NCI-H446 treated with DMSO at 0.1 percent for 48 hours (cell line): ENCODE data around the gene P2RX2.

ENCODE experiments used
- DNase-seq: peaks from one replicate; lab custom pipeline; 2025; lab: John Stamatoyannopoulos, UW

Gene P2RX2

DNA sequence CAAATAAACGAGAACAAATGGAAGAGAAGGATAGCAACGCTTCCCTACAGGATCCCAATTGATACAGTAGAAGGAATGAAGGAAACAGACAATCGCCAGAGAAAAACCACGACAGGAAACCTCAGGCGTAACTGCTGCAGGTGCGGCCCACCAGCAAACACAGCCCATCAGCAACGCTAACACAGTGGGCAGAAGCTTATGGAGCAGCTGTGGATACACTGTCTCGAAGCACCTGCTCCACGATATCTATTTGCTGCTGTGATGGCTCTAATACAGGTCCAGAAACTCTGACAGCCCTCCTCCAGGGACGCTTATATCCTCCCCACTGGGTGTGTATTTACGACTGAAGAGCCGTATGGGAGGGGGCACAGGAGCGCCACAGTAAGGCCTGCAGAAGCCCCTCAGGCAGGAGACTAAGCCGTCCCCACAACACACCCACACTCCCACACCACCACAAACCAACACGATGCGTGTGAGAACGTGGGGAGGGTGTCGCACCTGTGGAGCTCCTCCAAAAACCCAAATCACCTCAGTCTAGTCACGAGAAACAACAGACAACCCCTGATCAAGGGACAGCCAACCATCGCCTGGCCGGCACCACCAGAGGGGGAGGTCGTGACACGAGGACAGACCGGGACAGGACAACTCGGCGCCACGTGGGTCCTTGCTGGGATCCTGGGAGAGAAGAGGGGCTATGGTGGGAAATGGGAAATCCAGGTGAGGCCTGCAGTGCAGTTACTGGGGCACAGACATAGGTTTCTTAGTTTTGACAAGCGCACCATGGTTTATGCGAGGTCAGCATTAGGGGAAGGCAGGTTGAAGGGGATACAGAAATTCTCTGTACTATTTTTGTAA is 44.6 kb downstream of the P2RX2 start:
- DNase-seq = no peak

DNA sequence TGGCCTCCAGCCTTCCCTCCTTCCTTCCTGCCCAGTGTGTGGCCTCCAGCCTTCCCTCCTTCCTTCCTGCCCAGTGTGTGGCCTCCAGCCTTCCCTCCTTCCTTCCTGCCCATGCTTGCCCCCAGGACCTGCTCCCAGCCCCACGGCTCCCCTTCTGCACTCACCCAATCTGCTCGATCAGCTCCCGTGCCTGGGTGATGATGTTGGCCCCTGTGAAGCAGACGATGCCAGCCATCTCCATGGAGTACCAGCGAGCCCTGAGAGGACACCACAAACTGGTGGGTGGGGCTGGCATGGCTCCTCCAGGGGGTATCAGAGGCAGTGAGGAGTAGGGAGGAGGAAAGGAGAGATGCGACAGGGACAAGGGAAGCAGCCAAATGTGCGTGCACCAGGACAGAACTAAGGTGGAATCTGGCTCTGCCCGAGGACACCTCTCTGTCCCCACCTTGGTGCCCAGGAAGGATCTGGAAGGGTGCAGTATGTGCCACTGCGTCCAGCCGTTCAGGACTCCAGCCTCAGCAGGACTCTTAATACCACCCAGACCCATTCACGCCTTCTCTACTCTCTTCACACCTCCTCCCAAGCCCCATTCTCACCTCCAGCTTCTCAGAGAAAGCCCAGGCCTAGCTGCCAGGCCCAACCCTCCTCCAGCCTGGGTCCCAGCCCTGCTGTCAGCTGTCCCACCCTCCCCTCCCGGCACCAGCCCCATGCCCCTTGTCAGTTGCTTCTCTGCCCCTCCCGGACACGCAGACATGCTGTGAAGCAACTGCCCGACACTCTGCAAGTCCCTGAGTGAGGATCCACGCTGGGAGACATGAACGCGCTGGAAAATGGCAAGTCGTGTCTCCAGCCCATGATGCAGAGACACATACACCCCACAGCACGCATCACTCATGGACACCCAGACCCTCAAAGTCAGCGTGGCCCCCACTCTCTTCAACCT is 45.9 kb downstream of the P2RX2 start:
- no peak for DNase-seq

DNA sequence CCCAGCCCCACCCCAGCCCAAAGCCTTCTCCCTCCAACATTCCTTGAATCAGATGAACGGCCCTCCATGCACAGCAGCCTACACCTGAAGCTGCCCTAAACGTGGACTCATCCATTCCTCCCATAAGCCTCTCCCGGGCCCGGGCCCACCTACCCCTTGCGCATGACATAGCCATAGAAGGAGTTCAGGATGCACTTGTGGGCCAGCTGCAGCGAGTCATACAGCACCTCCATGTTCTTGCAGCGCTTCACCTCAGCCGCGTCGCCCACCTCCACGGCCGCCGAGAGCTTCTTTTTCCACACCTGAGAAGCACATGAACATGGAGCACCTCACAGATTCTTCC is 46.5 kb downstream of the P2RX2 start:
- no peak for DNase-seq

DNA sequence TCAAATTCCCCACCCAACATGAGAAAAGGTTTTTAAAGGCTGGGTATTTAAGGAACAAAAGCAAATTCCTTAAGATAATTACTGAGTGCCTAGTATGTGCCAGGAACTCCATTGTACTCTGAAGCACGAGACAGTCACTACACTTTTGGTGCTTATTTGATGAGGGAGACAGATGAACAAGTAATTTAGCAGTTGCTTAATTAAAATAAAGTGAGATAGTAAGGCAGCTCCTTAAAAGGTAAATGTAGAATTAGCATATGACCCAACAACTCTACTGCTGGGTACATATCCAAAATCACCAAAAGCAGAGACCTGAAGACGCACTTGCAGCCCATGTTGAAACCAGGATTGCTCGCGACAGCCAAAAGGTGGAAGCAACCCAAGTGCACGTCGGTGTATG is 47.2 kb downstream of the P2RX2 start:
- DNase-seq = no peak

DNA sequence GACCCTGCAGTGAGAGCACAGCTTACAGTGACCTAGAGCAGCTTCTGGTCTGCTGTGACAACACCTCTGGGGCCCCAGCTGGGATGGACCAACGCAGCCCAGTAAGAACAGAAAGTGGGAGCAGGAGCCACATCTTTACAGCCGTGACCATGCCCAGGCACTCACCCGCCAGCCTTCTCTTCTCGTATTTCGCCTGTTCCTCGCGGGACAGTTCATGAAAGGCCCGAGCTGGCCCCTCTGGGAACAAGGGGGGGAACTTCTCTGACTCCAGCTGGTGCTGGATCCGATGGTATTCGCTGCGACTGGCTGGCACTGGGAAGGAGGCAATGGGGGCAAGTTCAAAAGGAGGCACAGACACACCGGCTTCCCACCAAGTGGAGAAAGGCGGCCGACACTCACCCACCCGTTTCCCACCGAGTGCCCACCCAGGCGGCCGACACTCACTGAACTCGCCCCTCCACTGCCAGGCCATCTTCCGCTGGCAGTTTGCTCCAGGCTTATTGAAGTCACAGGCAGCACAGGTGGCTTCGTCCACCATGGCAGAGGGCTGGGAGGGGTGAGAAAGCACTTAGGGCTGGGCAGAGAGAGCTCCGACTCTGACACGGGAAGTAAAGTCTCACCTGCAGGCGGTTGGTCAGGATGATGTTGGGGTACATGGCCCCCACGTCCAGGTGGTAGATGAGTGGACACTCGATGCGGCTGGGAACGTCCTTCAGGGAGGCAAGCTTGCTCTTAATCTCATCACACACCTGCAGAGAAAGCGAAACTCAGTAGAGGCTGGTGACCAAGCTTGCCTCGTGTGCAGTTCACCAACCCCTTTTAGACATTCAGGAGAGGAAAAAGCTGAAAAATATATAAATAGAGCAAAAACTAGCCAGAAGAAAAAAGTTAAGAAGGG is 49.9 kb downstream of the P2RX2 start:
- no peak for DNase-seq

DNA sequence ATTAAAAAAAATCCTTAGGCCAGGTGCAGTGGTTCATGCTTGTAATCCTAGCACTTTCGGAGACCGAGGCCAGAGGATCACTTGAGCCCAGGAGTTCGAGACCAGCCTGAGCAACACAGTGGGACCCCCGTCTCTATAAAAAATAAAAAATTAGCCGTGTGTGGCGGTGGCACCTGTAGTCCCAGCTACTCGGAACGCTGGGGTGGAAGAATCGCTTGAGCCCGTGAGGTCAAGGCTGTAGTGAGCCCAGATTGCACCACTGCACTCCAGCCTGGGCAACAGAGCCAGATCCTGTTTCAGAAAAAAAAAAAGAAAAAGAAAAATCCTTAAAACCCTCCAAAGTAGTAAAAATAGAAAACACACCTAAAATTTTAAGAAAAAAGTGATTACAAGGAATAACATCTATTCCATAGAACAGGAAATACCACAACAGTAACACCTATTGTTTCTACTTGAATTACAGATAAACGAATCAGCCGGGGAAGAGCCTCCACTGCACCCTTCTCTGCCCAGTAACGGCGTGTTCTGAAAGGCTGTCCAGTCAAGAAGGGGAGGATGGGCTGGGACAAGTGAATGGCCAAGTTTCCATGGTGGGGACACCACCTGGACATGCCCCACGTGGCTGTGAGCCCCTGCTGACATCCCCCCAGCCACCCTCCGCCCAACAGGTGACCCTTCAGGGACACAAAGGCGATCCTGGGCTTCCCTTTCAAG is 50.7 kb downstream of the P2RX2 start:
- no peak for DNase-seq
